ENCODE results near the gene GRIK1.

DNA sequence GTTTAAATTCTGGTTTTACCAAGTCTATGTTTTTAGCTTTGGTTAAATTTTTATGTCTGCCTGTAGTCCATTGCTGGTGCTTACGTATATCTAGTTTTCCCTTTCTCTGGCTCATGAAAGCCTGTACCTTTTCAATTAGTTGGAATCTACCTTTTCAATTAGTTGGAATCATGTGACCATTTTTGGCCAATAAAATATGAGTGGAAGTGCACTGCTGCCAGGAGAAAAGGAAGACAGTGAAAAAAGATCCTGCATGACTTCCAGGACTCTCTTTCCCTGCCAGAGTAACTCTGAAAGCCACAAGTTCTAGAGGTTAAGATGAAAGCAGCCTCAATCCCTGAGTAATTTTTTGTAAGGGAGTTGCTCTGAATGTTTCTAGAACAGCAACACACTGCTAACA is 2.2 kb upstream of the GRIK1 start:
- TF ChIP-seq, protein P1, sequence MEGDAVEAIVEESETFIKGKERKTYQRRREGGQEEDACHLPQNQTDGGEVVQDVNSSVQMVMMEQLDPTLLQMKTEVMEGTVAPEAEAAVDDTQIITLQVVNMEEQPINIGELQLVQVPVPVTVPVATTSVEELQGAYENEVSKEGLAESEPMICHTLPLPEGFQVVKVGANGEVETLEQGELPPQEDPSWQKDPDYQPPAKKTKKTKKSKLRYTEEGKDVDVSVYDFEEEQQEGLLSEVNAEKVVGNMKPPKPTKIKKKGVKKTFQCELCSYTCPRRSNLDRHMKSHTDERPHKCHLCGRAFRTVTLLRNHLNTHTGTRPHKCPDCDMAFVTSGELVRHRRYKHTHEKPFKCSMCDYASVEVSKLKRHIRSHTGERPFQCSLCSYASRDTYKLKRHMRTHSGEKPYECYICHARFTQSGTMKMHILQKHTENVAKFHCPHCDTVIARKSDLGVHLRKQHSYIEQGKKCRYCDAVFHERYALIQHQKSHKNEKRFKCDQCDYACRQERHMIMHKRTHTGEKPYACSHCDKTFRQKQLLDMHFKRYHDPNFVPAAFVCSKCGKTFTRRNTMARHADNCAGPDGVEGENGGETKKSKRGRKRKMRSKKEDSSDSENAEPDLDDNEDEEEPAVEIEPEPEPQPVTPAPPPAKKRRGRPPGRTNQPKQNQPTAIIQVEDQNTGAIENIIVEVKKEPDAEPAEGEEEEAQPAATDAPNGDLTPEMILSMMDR (IDR thresholded peaks at IDR 0.05; ENCODE audit: low read depth, low read length, poor library complexity, severe bottlenecking) = no peak
- TF ChIP-seq EZH2phosphoT487 (IDR thresholded peaks at IDR 0.05; ENCODE audit: borderline replicate concordance, low read length) = no peak

Measured in DOHH2 (cell line).